ENCODE measurements around the gene FAM161A. TPM values are rescaled to one million over a fixed set of nuclear protein-coding genes. Genes with fewer than 3 reads are reported as not detected.

The FAM161A gene, protein sequence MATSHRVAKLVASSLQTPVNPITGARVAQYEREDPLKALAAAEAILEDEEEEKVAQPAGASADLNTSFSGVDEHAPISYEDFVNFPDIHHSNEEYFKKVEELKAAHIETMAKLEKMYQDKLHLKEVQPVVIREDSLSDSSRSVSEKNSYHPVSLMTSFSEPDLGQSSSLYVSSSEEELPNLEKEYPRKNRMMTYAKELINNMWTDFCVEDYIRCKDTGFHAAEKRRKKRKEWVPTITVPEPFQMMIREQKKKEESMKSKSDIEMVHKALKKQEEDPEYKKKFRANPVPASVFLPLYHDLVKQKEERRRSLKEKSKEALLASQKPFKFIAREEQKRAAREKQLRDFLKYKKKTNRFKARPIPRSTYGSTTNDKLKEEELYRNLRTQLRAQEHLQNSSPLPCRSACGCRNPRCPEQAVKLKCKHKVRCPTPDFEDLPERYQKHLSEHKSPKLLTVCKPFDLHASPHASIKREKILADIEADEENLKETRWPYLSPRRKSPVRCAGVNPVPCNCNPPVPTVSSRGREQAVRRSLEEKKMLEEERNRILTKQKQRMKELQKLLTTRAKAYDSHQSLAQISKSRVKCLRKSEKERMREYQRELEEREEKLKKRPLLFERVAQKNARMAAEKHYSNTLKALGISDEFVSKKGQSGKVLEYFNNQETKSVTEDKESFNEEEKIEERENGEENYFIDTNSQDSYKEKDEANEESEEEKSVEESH
- 3.3 and 4.5 TPM in 2 replicates for total RNA-seq
- 9.4 and 11.5 TPM in 2 replicates for polyA plus RNA-seq

DNA sequence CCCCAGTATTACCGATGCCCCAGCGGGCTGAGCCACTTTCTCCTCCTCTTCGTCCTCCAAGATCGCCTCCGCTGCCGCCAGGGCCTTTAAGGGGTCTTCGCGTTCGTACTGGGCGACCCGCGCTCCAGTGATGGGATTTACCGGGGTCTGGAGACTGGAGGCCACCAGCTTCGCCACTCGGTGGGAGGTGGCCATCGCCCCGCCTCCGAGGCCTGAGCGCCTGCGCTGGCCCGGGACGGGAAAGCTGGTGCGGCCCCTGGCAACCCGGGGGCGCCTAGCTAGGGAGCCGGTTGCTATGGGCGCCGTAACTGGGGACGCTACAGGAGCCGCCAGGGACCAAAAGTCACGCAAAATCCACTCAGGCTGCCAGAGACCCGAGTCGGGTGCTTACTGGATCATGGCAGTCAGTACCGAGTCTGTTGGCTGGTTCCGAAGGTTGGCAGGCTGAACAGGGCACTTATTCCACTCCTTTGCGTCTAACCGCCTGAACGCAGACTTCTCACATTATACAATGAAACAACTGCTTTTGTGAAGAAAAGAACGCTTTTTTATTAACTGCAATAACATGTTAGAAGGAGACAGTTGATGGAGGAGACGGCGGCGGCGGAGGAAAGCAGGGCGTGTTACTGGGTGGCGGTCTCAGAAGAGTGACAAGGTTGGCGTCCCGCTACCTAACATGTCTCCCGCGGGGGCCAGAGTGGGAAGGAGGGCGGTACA lies at the start of gene FAM161A:
TSS of gene FAM161A (minus strand) at position 214 of the 717 bp plus-strand sequence. CDS start at position 195, 19 bp downstream.
- Histone ChIP-seq H3K4me3 (peak within 1 kb of the TSS; percentile 65), H3K9me3 (ENCODE audit: low read depth) (no peaks in the 10 kb centered on the region), H3K36me3 (no peaks in the 10 kb centered on the region), H3K27ac (peak within 1 kb of the TSS; percentile 34), H3K4me1 (ENCODE audit: low read depth) (no peaks in the 10 kb centered on the region), H3K27me3 (no peaks in the 10 kb centered on the region)
- peak; percentile 91 to 96 for DNase-seq (ENCODE audit: low read depth in 1 of 2, low spot score in 1 of 2)
- TF ChIP-seq CTCF (IDR thresholded peaks at IDR 0.05; ENCODE audit: low read depth, low read length): no peak

- Histone ChIP-seq H3K36me3 (no peaks in the 10 kb centered on the region), H3K27me3 (no peaks in the 10 kb centered on the region), H3K4me3 (no peak overlapping the region), H3K4me1 (ENCODE audit: low read depth) (no peaks in the 10 kb centered on the region), H3K27ac (no peak overlapping the region), H3K9me3 (ENCODE audit: low read depth) (no peaks in the 10 kb centered on the region)
- no peak for TF ChIP-seq CTCF (IDR thresholded peaks at IDR 0.05; ENCODE audit: low read depth, low read length)
- peak in 1 of 2 donors; percentile 15 for DNase-seq (ENCODE audit: low read depth in 1 of 2, low spot score in 1 of 2)
Measured at GRCh38 chr2:61900281-61900680, 46.4 kb upstream of the FAM161A start.

DNA sequence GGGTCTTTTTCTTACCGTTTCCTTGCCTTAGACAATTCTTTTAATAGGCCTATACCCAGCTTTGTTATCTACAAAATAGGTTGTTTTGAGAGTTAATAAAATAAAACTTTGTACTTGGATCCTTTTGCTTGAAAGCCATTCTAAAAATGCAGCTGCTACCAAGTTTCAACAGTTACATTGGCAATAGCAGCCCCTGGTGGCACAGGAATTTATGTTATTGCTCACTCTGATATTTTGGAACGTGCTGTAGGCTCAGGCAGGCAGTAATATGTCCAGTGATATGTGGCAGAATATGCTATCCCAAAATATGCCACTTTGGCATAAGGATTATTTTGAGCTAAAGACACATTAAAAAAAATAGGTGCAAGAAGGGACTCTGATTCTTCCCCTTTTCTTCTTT lies 45.0 kb upstream of the FAM161A start:
- H3K36me3 ChIP-seq: no peaks in the 10 kb centered on the region
- H3K27me3 ChIP-seq: no peaks in the 10 kb centered on the region
- H3K9me3 ChIP-seq (ENCODE audit: low read depth): no peaks in the 10 kb centered on the region
- no peaks in the 10 kb centered on the region for H3K4me1 ChIP-seq (ENCODE audit: low read depth)
- peak; percentile 36 to 39 for DNase-seq (ENCODE audit: low read depth in 1 of 2, low spot score in 1 of 2)
- no peak overlapping the region for H3K4me3 ChIP-seq
- H3K27ac ChIP-seq: no peak overlapping the region
- peak; percentile 48 for TF ChIP-seq CTCF (IDR thresholded peaks at IDR 0.05; ENCODE audit: low read depth, low read length)

- Histone ChIP-seq H3K4me1 (ENCODE audit: low read depth) (no peaks in the 10 kb centered on the region), H3K27ac (peak within 1 kb of the TSS; percentile 99), H3K36me3 (peaks cover 8% of the 10 kb centered on the region), H3K9me3 (ENCODE audit: low read depth) (no peaks in the 10 kb centered on the region), H3K4me3 (peak within 1 kb of the TSS; percentile 77), H3K27me3 (no peaks in the 10 kb centered on the region)
- DNase-seq (ENCODE audit: low read depth in 1 of 2, low spot score in 1 of 2): peak; percentile 89
- no peak for TF ChIP-seq CTCF (IDR thresholded peaks at IDR 0.05; ENCODE audit: low read depth, low read length)
Measured at GRCh38 chr2:61888267-61889055, 34.6 kb upstream of the FAM161A start, which contains the start of gene CCT4. CCT4 (minus strand) TSS chr2:61888656; CDS start chr2:61888507, 149 bp downstream.

Data from cardiac muscle cell (in vitro differentiated cells and primary cell).